Adipocyte (in vitro differentiated cells): ENCODE data around the gene POP7.
"Not testable (repeated sequence)": the region's sequence is repeated elsewhere in the genome, so short reads cannot be mapped to it uniquely, and the experiment has no call there.

Source experiments
- DNase-seq: peaks from one replicate; pipeline ENCODE4 v3.0.0-alpha.2; 2015; ENCODE audit warnings: low read depth
- H3K27me3 ChIP-seq: replicated peaks from 2 replicates; pipeline ENCODE4 v1.7.0; 2013; ENCODE audit warnings: mild to moderate bottlenecking, low read length, moderate library complexity; ENCODE audit not compliant: control insufficient read depth, insufficient read depth
- H3K36me3 ChIP-seq: 2 replicates; pipeline ENCODE4 v1.7.0; 2013; ENCODE audit warnings: low read length, mild to moderate bottlenecking, moderate library complexity; ENCODE audit not compliant: control insufficient read depth, insufficient read depth, severe bottlenecking
- H3K4me1 ChIP-seq: 2 replicates; pipeline ENCODE4 v1.7.0; 2013; ENCODE audit warnings: mild to moderate bottlenecking, low read length, moderate library complexity; ENCODE audit not compliant: control insufficient read depth, insufficient read depth
- H3K4me3 ChIP-seq: 2 replicates; pipeline ENCODE4 v1.7.0; 2013; ENCODE audit warnings: mild to moderate bottlenecking, low read length, moderate library complexity
- H3K9ac ChIP-seq: 2 replicates; pipeline ENCODE4 v1.7.0; 2013; ENCODE audit warnings: mild to moderate bottlenecking, low read length, moderate library complexity
- H3K9me3 ChIP-seq: 2 replicates; pipeline ENCODE4 v1.7.0; 2013; ENCODE audit warnings: mild to moderate bottlenecking, low read length, moderate library complexity; ENCODE audit not compliant: control insufficient read depth

Gene POP7

GRCh38 chr7:100705753-100706671, at the start of gene POP7:
Gene POP7 (plus strand): TSS chr7:100706121. CDS start chr7:100706831, 710 bp downstream.
- DNase-seq = peak; percentile 99

GRCh38 chr7:100662194-100662776, 43.6 kb upstream of the POP7 start:
- H3K9me3 ChIP-seq, H3K36me3 ChIP-seq, H3K4me3 ChIP-seq, H3K9ac ChIP-seq, H3K4me1 ChIP-seq, DNase-seq: not testable (repeated sequence)
- H3K27me3 ChIP-seq = peaks cover 16% of the 10 kb centered on the region

More at GRCh38 chr7:100705753-100706671, at the start of gene POP7:
- H3K36me3 ChIP-seq = no peaks in the 10 kb centered on the region
- H3K9ac ChIP-seq = peak within 1 kb of the TSS; percentile 98
- H3K4me1 ChIP-seq = peaks cover 10% of the 10 kb centered on the region
- H3K4me3 ChIP-seq = peak within 1 kb of the TSS; percentile 97
- no peaks in the 10 kb centered on the region for H3K27me3 ChIP-seq
- H3K9me3 ChIP-seq = no peaks in the 10 kb centered on the region

- no peaks in the 10 kb centered on the region for H3K9me3 ChIP-seq
- no peak for DNase-seq
Observed at GRCh38 chr7:100665168-100665726, 40.7 kb upstream of the POP7 start.

GRCh38 chr7:100667331-100668068, 38.4 kb upstream of the POP7 start:
- Histone ChIP-seq H3K27me3 (peaks cover 6% of the 10 kb centered on the region), H3K36me3 (no peaks in the 10 kb centered on the region), H3K4me1 (no peaks in the 10 kb centered on the region), H3K9ac (no peak overlapping the region), H3K9me3 (no peaks in the 10 kb centered on the region), H3K4me3 (no peak overlapping the region)
- no peak for DNase-seq

More at GRCh38 chr7:100665168-100665726, 40.7 kb upstream of the POP7 start:
- H3K9ac ChIP-seq = no peak overlapping the region
- H3K4me3 ChIP-seq = no peak overlapping the region
- peaks cover 6% of the 10 kb centered on the region for H3K27me3 ChIP-seq
- H3K36me3 ChIP-seq = no peaks in the 10 kb centered on the region
- H3K4me1 ChIP-seq = no peaks in the 10 kb centered on the region

GRCh38 chr7:100668069-100668449, 37.9 kb upstream of the POP7 start:
- no peak for DNase-seq
- Histone ChIP-seq H3K27me3 (peaks cover 6% of the 10 kb centered on the region), H3K9ac (no peak overlapping the region), H3K9me3 (no peaks in the 10 kb centered on the region), H3K4me1 (no peaks in the 10 kb centered on the region), H3K4me3 (no peak overlapping the region), H3K36me3 (no peaks in the 10 kb centered on the region)

GRCh38 chr7:100669106-100669505, 36.8 kb upstream of the POP7 start:
- not testable (repeated sequence) for H3K4me1 ChIP-seq, H3K9ac ChIP-seq, H3K36me3 ChIP-seq, H3K9me3 ChIP-seq, DNase-seq, H3K4me3 ChIP-seq, H3K27me3 ChIP-seq

GRCh38 chr7:100670074-100670473, 35.8 kb upstream of the POP7 start:
- Histone ChIP-seq H3K4me3 (no peak overlapping the region), H3K36me3 (no peaks in the 10 kb centered on the region), H3K9me3 (no peaks in the 10 kb centered on the region), H3K4me1 (no peaks in the 10 kb centered on the region), H3K27me3 (peaks cover 4% of the 10 kb centered on the region), H3K9ac (no peak overlapping the region)
- no peak for DNase-seq

GRCh38 chr7:100671353-100672327, 34.3 kb upstream of the POP7 start:
- no peak overlapping the region for H3K4me3 ChIP-seq
- H3K36me3 ChIP-seq = peaks cover 4% of the 10 kb centered on the region
- H3K9me3 ChIP-seq = no peaks in the 10 kb centered on the region
- no peak for DNase-seq
- no peak overlapping the region for H3K9ac ChIP-seq
- H3K27me3 ChIP-seq = no peaks in the 10 kb centered on the region
- peaks cover 4% of the 10 kb centered on the region for H3K4me1 ChIP-seq

- H3K9ac ChIP-seq = peak within 1 kb of the TSS; percentile 94
- DNase-seq = peak; percentile 99
- H3K4me3 ChIP-seq = peak within 1 kb of the TSS; percentile 95
- peaks cover 22% of the 10 kb centered on the region for H3K36me3 ChIP-seq
- no peaks in the 10 kb centered on the region for H3K9me3 ChIP-seq
- no peaks in the 10 kb centered on the region for H3K27me3 ChIP-seq
- H3K4me1 ChIP-seq = peaks cover 7% of the 10 kb centered on the region
Observed at GRCh38 chr7:100673302-100673941, 32.5 kb upstream of the POP7 start, which contains the start of gene GNB2. Gene GNB2 (plus strand): TSS chr7:100673740. CDS start chr7:100676266, 2,526 bp downstream.

GRCh38 chr7:100673942-100674410, 31.9 kb upstream of the POP7 start:
- no peaks in the 10 kb centered on the region for H3K9me3 ChIP-seq
- H3K4me3 ChIP-seq = peak overlapping the region; percentile 95
- peaks cover 26% of the 10 kb centered on the region for H3K36me3 ChIP-seq
- H3K9ac ChIP-seq = peak overlapping the region; percentile 94
- H3K4me1 ChIP-seq = peaks cover 9% of the 10 kb centered on the region
- peak; percentile 59 for DNase-seq
- H3K27me3 ChIP-seq = no peaks in the 10 kb centered on the region
